ENCODE measurements around the gene POLG. TPM values are rescaled to one million over a fixed set of nuclear protein-coding genes. Genes with fewer than 3 reads are reported as not detected.

Gene POLG
- total RNA-seq, 2 donors from 2014 or later: 55.3 to 60.2 TPM

- Mint-ChIP-seq H3K4me3 (no peak overlapping the region), H3K36me3 (ENCODE audit: low read depth) (peaks cover 72% of the 10 kb centered on the region), H3K27me3 (ENCODE audit: insufficient read depth) (no peaks in the 10 kb centered on the region), H3K9me3 (no peaks in the 10 kb centered on the region), H3K27ac (no peak overlapping the region), H3K4me1 (no peaks in the 10 kb centered on the region)
- H3K9ac ChIP-seq (ENCODE audit: extremely low read depth, low read length, poor library complexity, severe bottlenecking): no peak overlapping the region
- no peak for DNase-seq
- H3K4me1 ChIP-seq (ENCODE audit: control insufficient read depth, insufficient read depth, low read length): no peaks in the 10 kb centered on the region
- H3K9me3 ChIP-seq (ENCODE audit: control insufficient read depth, low read length): no peaks in the 10 kb centered on the region
- peaks cover 94% of the 10 kb centered on the region for H3K36me3 ChIP-seq (ENCODE audit: control insufficient read depth, insufficient read depth, low read length)
- WGBS, 2 experiments (ENCODE audit: insufficient coverage in 1 of 2, insufficient read length in 1 of 2): 88 to 100% methylated on average over 1 to 2 of the region's 2 CpGs
- TF ChIP-seq CTCF (conservative IDR thresholded peaks at IDR 0.05): no peak
- no peaks in the 10 kb centered on the region for H3K27me3 ChIP-seq (ENCODE audit: control insufficient read depth, insufficient read depth, low read length, poor library complexity, severe bottlenecking)
- H3K27ac ChIP-seq (ENCODE audit: low read depth, low read length): no peak overlapping the region
- no peak overlapping the region for H3K4me3 ChIP-seq (ENCODE audit: low read length)
These were observed 19.2 kb downstream of the POLG start for GRCh38 chr15:89315375-89315929.

- no peak overlapping the region for H3K9ac ChIP-seq (ENCODE audit: extremely low read depth, low read length, poor library complexity, severe bottlenecking)
- H3K36me3 Mint-ChIP-seq (ENCODE audit: low read depth): peaks cover 68% of the 10 kb centered on the region
- no peaks in the 10 kb centered on the region for H3K27me3 ChIP-seq (ENCODE audit: control insufficient read depth, insufficient read depth, low read length, poor library complexity, severe bottlenecking)
- H3K36me3 ChIP-seq (ENCODE audit: control insufficient read depth, insufficient read depth, low read length): peaks cover 88% of the 10 kb centered on the region
- no peak overlapping the region for H3K27ac Mint-ChIP-seq
- no peak overlapping the region for H3K4me3 Mint-ChIP-seq
- no peaks in the 10 kb centered on the region for H3K9me3 ChIP-seq (ENCODE audit: control insufficient read depth, low read length)
- no peaks in the 10 kb centered on the region for H3K27me3 Mint-ChIP-seq (ENCODE audit: insufficient read depth)
- DNase-seq: no peak
- no peaks in the 10 kb centered on the region for H3K4me1 Mint-ChIP-seq
- H3K4me3 ChIP-seq (ENCODE audit: low read length): no peak overlapping the region
- no peak overlapping the region for H3K27ac ChIP-seq (ENCODE audit: low read depth, low read length)
- WGBS, 2 experiments (ENCODE audit: insufficient coverage in 1 of 2, insufficient read length in 1 of 2): 90% methylated on average over 1 to 2 of the region's 2 CpGs
- H3K9me3 Mint-ChIP-seq: no peaks in the 10 kb centered on the region
- no peak for TF ChIP-seq CTCF (conservative IDR thresholded peaks at IDR 0.05)
- no peaks in the 10 kb centered on the region for H3K4me1 ChIP-seq (ENCODE audit: control insufficient read depth, insufficient read depth, low read length)
These were observed 24.6 kb downstream of the POLG start for GRCh38 chr15:89309993-89310392.

GRCh38 chr15:89308236-89308635 lies 26.4 kb downstream of the POLG start:
- no peak overlapping the region for H3K4me3 ChIP-seq (ENCODE audit: low read length)
- no peak overlapping the region for H3K9ac ChIP-seq (ENCODE audit: extremely low read depth, low read length, poor library complexity, severe bottlenecking)
- WGBS, 2 experiments (ENCODE audit: insufficient coverage in 1 of 2, insufficient read length in 1 of 2): 81 to 92% methylated on average over 3 of the region's 3 CpGs
- H3K4me1 Mint-ChIP-seq: no peaks in the 10 kb centered on the region
- no peaks in the 10 kb centered on the region for H3K27me3 Mint-ChIP-seq (ENCODE audit: insufficient read depth)
- TF ChIP-seq CTCF (conservative IDR thresholded peaks at IDR 0.05): no peak
- no peak overlapping the region for H3K27ac Mint-ChIP-seq
- peaks cover 71% of the 10 kb centered on the region for H3K36me3 Mint-ChIP-seq (ENCODE audit: low read depth)
- DNase-seq: no peak
- no peak overlapping the region for H3K27ac ChIP-seq (ENCODE audit: low read depth, low read length)
- peaks cover 85% of the 10 kb centered on the region for H3K36me3 ChIP-seq (ENCODE audit: control insufficient read depth, insufficient read depth, low read length)
- no peaks in the 10 kb centered on the region for H3K9me3 Mint-ChIP-seq
- no peak overlapping the region for H3K4me3 Mint-ChIP-seq
- no peaks in the 10 kb centered on the region for H3K4me1 ChIP-seq (ENCODE audit: control insufficient read depth, insufficient read depth, low read length)
- no peaks in the 10 kb centered on the region for H3K27me3 ChIP-seq (ENCODE audit: control insufficient read depth, insufficient read depth, low read length, poor library complexity, severe bottlenecking)
- H3K9me3 ChIP-seq (ENCODE audit: control insufficient read depth, low read length): no peaks in the 10 kb centered on the region
